Pancreas (tissue), 10 donors: Measurements from ENCODE around the gene SVEP1. TPM values are rescaled to one million over a fixed set of nuclear protein-coding genes. Genes with fewer than 3 reads are reported as not detected.

Experiments used
- ATAC-seq, 4 donors: fragments of 200-7000 bp; cut with Tn5 transposase; one replicate each; pipeline versions ENCODE4 v1.8.0 to v1.9.1; 2020; ENCODE audit warnings: mild to moderate bottlenecking in 4 of 4, moderate library complexity in 4 of 4
- DNase-seq, 6 donors: peaks; one replicate each; pipeline ENCODE4 v3.0.0-alpha.2; 2020
- FAIRE-seq: peaks from 2 replicates; lab custom pipeline; 2012; peaks lifted over from hg19 to GRCh38; lab: Jason Lieb, UNC
- H3K27ac ChIP-seq, 4 donors: fragments of 200-600 bp; sonication (generic); 1 replicate in 3 of 4; 2 replicates in 1 of 4; pipeline versions ENCODE4 v1.5.0 to v1.8.0; 2020
- H3K27me3 ChIP-seq, 4 donors: fragments of 200-600 bp; one replicate each; pipeline ENCODE4 v1.8.0; 2021
- H3K36me3 ChIP-seq, 3 donors: fragments of 200-600 bp; sonication (generic) in 1 of 3; one replicate each; pipeline versions ENCODE4 v1.5.0 to v1.8.0; 2020 to 2021
- H3K4me1 ChIP-seq, 3 donors: fragments of 200-600 bp; one replicate each; pipeline ENCODE4 v1.8.0; 2021
- H3K4me3 ChIP-seq, 4 donors: fragments of 200-600 bp; sonication (generic) in 2 of 4; one replicate each; pipeline versions ENCODE4 v1.5.0 to v1.8.0; 2020 to 2021
- H3K9me3 ChIP-seq, 4 donors: fragments of 200-600 bp; one replicate each; pipeline ENCODE4 v1.8.0; 2021
- CTCF ChIP-seq, 4 donors: fragments of 200-600 bp; sonication (generic) in 3 of 4; IDR thresholded peaks; one replicate each; pipeline versions ENCODE4 v1.5.0 to v1.8.0; 2021; ENCODE audit warnings: antibody characterized with exemption in 4 of 4
- WGBS, 2 donors: extraction: QIAGEN DNeasy Blood & Tissue Kit; methylation state at CpG; one replicate each; pipeline ENCODE4 v1.1.7; 2013; 5-methylcytosine and 5-hydroxymethylcytosine counted together
- intact Hi-C, 3 donors: fragments of 100-400 bp; cut with DNase I; formaldehyde crosslinking; loops; one replicate each; pipeline versions ENCODE4 v1.11.1 to v1.14.2; 2022
- polyA plus RNA-seq, 2 donors: library from polyadenylated mRNA; stranded (reverse); fragments of 200-250 nt; gene quantifications; one replicate each; pipeline ENCODE4 v1.2.3, GENCODE V29; 2013
- total RNA-seq, 6 donors: library from RNA; stranded (reverse); fragmentation: NEBNext Ultra II Directional in 4 of 6; extraction: Animal tissue kit (Norgen Biotek cat#: 25700) in 4 of 6; gene quantifications; one replicate each; pipeline versions ENCODE4 v1.2.1 to v1.2.4, GENCODE V29; 2021 to 2023
- donor health status: healthy with polysubstance abuse.
- donor health status: DM: no; HTN: no; CAD: no; lungs with moderate emphysema.
- donor health status: DM: no; HTN: no; CAD: no.
- donor health status: control.
- donor health status: control.
- donor health status: Bipolar disorder and iron deficiency.
- donor health status: DM: yes; HTN: yes; CAD: no.
- donor health status: DM: no; HTN: no; CAD: no.
- donor health status: DM: no; HTN: no; CAD: no.
- donor health status: DM: yes; HTN: yes; CAD: no.

The SVEP1 gene
- total and polyA plus RNA-seq, 8 donors: 0.96 to 12.8 (median 4.3) TPM

- no peak for TF ChIP-seq CTCF (IDR thresholded peaks at IDR 0.05)
- no peaks in the 10 kb centered on the region for H3K4me1 ChIP-seq
- no peak overlapping the region for H3K4me3 ChIP-seq
- intact Hi-C loops: no loop called here
- no peak for ATAC-seq
- DNase-seq: no peak
- 74 to 76% methylated on average over 1 of the region's 1 CpG for WGBS, 2 donors
- no peak for FAIRE-seq
- no peaks in the 10 kb centered on the region for H3K27me3 ChIP-seq
- no peaks in the 10 kb centered on the region for H3K36me3 ChIP-seq
- H3K9me3 ChIP-seq: no peaks in the 10 kb centered on the region
- H3K27ac ChIP-seq: no peak overlapping the region
These were observed 69.7 kb downstream of the SVEP1 start for GRCh38 chr9:110509792-110510191.

- TF ChIP-seq CTCF (IDR thresholded peaks at IDR 0.05): no peak
- no peak for ATAC-seq
- no peak for DNase-seq
- FAIRE-seq: no peak
- WGBS, 2 donors: 84 to 88% methylated on average over 3 of the region's 3 CpGs
- intact Hi-C loops: no loop called here
- no peaks in the 10 kb centered on the region for H3K27me3 ChIP-seq
- no peaks in the 10 kb centered on the region for H3K4me1 ChIP-seq
- H3K36me3 ChIP-seq: no peaks in the 10 kb centered on the region
- H3K4me3 ChIP-seq: no peak overlapping the region
- no peaks in the 10 kb centered on the region for H3K9me3 ChIP-seq
- H3K27ac ChIP-seq: no peak overlapping the region
These were observed 76.7 kb downstream of the SVEP1 start for GRCh38 chr9:110502842-110503241.

GRCh38 chr9:110499608-110500007 lies 79.9 kb downstream of the SVEP1 start:
- no peak overlapping the region for H3K4me3 ChIP-seq
- no peaks in the 10 kb centered on the region for H3K9me3 ChIP-seq
- H3K27me3 ChIP-seq: no peaks in the 10 kb centered on the region
- WGBS, 2 donors: 90 to 92% methylated on average over 1 of the region's 1 CpG
- no peak overlapping the region for H3K27ac ChIP-seq
- H3K4me1 ChIP-seq: no peaks in the 10 kb centered on the region
- intact Hi-C loops: no loop called here
- FAIRE-seq (no peak), DNase-seq (no peak), ATAC-seq (no peak)
- H3K36me3 ChIP-seq: no peaks in the 10 kb centered on the region
- TF ChIP-seq CTCF (IDR thresholded peaks at IDR 0.05): no peak

GRCh38 chr9:110487196-110487595 lies 92.3 kb downstream of the SVEP1 start:
- H3K9me3 ChIP-seq: no peaks in the 10 kb centered on the region
- no peaks in the 10 kb centered on the region for H3K4me1 ChIP-seq
- no peaks in the 10 kb centered on the region for H3K27me3 ChIP-seq
- H3K4me3 ChIP-seq: no peak overlapping the region
- FAIRE-seq (no peak), DNase-seq (no peak), ATAC-seq (no peak)
- H3K27ac ChIP-seq: no peak overlapping the region
- no peaks in the 10 kb centered on the region for H3K36me3 ChIP-seq
- no peak for TF ChIP-seq CTCF (IDR thresholded peaks at IDR 0.05)
- intact Hi-C loops: no loop called here

- no peak for ATAC-seq
- Histone ChIP-seq H3K4me3 (no peak overlapping the region), H3K27me3 (no peaks in the 10 kb centered on the region), H3K27ac (no peak overlapping the region), H3K4me1 (no peaks in the 10 kb centered on the region), H3K9me3 (no peaks in the 10 kb centered on the region), H3K36me3 (no peaks in the 10 kb centered on the region)
- intact Hi-C loops: no loop called here
- FAIRE-seq: no peak
- WGBS, 2 donors: 70 to 77% methylated on average over 1 of the region's 1 CpG
- no peak for TF ChIP-seq CTCF (IDR thresholded peaks at IDR 0.05)
- DNase-seq: no peak
These were observed 93.3 kb downstream of the SVEP1 start for GRCh38 chr9:110486218-110486617.
